GM20431 (cell line): ENCODE data around the gene XXYLT1.

ENCODE experiments used
- in situ Hi-C: fragments of 300-500 bp; cut with MseI, MboI; formaldehyde crosslinking; loops from one replicate; pipeline ENCODE4 v1.15.0; 2020; ENCODE audit warnings: low sequenced_read_pairs; ENCODE audit not compliant: unreplicated experiment

The XXYLT1 gene

DNA sequence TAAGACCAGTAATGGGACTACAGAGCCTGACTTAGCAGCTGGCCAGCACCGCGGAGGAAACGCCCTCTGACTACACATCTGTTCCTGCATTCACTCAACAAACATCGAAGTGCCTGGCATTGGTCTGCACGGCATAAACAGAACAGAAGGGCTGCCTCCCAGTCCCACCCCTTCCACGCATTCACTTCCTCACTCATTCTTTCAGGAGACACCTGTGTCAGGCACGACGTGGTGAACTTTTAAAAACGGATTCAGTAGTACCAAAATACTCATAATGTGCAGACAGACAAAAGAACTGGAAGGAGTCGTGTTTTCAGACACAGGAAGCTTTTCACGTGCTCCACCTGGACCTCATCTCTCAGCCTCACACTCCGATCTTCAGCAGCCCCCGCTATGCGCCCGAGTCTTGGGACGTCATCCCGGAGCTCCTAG lies 123.3 kb downstream of the XXYLT1 start:
- in situ Hi-C loops: no loop called here

DNA sequence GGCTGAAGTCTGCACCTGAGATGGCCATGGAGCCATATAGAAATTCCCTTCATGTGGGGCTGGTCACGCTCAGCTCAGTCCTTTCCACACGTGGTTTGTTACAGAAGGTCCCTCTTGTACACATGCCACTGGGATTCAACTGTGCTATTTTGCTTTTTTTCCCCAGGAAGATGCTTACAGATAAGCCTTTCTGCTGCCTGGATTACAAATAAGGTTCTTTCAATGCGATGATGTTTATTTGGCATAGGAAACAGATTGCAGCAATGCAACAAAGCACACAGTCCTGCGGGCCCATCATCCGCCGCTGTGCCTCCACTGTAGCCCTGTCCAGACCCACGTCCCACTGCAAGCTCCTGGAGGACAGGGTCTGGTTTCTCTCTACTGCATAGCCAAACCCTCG lies 124.8 kb downstream of the XXYLT1 start:
- in situ Hi-C loops: no loop called here

DNA sequence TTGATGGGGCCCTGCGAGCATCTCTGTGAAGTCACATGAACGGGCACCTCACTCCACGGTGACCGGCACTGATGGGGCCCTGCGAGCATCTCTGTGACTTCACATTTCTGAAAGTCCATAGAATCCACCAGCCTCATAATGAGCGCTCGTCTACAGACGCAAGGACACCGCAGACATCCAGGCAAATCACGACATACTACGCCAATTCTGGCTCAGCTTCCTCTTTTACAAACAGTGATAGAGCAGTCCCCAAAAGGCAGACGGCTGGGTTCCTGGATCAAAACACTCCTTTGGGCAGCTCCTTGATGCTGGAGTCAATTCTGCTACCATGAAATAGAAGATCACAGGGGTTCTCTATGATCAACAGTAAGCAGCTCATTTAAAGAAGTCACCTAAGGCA lies 125.4 kb downstream of the XXYLT1 start:
- in situ Hi-C loops: no loop called here

DNA sequence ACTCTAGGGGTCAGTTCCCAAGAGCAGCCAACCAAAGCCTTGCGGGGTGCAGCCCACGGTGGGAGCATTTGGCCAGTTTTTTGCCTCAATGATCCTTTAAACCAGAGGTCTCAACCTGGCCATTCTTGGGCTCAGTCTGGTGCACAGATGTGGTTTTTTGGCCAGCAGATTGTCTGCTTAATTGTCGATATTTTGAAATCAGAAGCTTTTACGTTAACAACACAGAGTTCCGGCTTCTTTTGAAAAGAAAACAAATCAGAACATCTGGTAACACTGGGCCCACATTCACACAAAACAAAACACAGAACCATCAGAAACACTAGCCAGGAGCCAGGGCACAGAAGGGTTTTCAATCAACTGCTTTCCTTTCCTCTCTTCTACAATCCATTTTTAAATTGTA lies 127.7 kb downstream of the XXYLT1 start:
- in situ Hi-C loops: no loop called here

DNA sequence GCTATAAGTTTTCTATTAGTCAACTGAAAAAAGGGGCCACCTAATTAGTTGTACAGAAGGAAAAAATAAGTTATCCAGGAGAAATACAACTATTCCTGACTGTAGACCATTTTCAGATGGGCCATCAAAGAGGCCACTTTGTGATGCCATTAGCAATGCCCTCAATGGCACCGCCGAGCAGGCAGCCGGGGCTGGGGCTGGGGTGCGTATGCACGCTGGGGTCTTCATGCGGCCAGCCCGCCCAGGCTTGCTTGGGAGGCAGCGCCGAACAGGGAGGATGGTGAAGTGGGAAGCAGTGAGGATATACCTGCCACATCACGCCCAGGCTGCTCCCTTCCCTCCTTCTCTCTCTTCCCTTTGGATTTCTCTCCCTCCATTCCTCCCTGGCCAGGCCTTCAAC lies 128.4 kb downstream of the XXYLT1 start:
- in situ Hi-C loops: no loop called here

DNA sequence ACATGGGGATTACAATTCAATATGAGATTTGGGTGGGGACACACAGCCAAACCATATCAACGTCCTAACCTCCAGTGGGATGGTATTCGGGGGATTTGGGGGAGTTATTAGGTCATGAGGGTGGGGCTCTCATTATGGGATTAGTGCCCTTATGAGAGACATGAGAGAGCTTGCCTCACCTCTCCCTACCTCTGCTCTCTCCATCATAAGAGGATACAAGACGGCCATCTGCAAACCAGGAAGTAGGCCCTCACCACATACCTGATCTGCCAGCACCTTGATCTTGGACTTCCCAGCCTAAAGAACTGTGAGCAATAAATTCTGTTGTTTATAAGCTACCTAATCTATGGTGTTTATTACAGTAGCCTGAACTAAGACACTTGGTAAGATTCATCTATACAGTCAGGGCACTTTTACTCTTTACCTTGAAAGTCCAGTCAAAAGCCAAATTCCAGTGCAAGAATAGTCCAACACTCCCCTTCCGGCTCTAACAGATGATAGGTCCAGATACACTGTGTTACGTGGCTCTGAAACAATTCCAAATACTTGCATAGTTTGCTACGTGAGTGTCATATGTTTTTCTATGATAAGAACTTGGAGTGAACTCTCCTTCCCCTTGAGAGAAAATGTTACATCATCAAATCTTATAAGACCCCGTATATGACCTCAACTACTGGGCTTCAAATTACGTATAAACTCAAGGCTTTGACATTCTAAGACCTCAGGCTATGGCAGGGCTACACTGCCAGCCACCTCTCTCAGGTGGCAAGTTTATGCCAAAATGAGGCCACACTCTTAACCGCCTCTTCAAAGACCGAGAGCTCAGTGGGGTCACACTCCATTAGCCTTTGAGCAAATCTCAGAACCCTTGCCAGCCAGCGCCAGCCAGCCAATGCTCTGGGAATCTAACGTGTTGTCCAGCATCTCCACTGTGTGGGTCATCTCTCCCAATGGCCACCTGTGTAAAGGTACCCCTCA lies 129.9 kb downstream of the XXYLT1 start:
- in situ Hi-C loops: no loop called here

DNA sequence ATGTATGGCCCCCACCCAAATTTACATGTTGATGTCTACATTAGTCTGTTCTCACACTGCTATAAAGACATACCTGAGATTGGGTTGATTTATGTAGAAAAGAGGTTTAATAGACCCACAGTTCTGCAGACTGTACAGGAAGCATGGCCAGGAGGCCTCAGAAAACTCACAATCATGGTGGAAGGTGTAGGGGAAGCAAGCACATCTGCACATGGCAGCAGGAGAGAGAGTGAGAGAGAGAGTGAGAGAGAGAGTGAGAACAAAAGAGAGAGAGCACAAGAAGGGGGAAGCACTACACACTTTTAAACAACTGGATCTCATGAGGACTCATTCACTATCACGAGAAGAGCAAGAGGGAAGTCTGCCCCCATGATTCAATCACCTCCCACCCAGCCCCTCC lies 130.5 kb downstream of the XXYLT1 start:
- in situ Hi-C loops: no loop called here

DNA sequence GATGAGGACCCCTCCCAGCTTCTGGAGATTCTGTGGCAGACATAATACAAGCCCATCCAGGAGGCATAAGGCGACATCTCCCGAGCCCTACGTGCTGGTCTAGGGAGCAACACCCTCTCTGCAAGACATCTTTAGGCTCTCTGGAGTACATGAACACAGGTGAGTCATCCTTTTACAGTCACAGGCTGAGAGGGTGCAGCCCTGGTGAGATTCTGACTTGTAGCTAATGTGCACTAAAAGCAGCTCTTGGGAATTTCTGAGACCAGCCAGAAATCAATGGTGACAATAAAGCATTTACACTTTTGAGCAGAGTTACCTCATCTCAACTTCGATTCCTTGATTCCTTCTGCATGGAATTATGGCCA lies 131.1 kb downstream of the XXYLT1 start:
- in situ Hi-C loops: no loop called here

DNA sequence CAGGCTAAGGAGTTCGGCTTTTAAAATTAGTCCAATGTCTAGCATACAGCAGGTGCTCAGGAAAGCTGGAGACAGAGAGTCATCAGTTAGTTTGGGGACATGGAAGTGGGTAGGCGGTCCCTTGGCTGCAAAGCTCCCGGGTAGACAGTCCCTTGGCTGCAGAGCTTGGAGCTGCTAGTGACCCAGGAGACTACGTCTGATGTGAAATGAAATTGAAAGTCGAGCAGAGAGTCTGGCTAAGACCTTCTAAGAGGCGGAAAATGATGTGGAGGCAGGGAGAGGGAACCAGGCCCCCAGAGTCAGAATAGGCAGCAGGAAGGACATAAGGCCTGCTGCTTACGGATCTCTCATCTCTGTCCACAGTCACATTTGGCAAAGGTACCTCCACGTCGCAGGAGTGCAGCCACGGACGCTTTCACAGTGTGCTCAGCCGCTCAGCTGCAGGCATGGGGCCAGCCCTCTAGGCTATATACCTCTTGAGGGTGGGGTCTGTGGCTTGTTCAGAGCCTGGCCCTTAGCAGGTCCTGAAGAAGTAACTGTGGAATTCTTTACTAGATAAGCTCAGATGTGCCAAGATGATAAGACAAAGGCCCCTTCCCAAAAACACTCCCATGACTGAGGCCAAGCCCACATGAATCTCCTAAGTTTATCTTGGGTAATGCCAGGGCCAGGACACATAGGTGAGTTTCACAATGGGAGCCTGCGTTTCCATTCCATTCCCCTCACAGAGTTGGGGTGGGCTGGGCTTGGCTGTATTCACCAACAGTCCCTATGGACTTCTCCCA lies 131.7 kb downstream of the XXYLT1 start:
- in situ Hi-C loops: no loop called here

DNA sequence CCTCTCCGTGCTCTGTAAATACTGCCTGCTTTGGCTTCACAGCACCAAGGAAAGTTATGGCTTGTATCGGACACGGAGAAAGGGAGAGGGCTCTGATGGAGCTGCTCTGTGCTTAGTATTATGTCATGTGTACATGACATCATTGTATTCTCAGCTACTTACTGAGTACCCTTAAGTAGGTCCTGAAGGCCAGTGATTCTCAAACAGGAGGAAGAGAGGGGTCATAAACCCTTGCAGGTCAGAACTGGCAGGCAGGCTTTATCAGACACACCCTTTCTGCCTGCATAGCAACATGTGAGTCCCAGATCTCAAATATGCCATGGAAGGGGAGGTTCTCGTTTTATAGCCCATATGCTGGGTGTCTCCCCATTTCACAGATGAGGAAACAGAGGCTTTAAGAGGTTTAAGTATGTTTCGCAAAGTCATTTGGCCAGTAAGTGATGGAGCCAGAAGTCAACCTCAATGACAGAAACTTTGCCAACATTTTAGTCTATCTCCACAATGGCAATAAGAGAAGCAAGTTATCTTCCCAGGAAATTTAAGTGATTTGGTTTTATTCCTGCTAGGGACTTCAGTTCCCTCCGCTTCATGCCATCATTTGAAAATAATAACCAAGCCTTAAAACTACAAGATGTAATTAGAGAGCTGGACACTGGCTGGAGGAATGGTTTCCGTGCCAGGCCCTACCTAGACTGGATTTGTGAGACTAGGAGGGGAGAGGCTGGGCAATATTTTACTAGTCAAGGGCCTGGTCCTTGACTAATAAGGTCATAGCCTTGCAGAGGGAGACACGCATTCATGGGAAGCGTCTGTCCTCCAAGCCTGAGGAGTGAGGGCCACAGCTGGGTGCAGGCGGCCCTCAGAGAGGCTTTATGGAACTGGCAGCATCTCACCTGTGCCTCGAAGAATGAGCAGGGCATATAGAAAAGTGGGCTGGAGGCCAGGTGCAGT lies 133.0 kb downstream of the XXYLT1 start:
- in situ Hi-C loops: no loop called here

DNA sequence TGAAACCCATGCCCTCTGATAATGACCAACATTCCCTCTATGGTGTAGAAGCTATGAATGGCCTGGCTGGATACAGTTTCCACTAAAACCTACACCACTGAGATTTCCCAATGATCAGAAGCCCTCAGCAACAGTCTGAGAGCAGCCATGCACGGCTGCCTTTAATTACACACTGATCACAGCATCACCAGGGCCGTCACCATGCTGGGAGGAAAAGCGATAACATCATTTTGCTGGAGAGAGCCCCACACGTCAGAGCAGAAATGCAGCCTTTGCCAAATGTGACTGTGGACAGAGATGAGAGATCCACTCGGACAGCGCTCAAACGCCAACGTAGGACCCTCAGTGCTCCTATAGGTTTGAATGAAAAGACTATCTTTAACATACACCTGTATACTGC lies 135.0 kb downstream of the XXYLT1 start:
- in situ Hi-C loops: no loop called here

DNA sequence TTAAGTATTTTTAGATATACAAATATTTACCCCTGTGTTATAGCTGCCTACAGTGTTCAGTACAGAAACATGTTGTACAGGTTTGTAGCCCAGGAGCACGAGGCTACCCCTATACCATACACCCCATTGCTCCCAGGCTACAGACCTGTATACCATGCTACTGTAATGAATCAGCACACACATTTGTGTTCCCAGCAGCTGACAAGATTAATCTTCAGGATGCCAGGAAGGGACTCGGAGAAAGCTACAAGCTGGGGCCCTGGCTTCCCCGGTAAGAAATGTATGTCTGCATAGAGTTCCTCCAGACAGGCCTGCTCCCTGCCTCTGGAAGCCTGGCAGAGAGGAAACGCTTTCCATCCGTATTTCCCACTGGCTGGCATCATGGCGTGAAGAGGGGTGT lies 136.5 kb downstream of the XXYLT1 start:
- in situ Hi-C loops: no loop called here

DNA sequence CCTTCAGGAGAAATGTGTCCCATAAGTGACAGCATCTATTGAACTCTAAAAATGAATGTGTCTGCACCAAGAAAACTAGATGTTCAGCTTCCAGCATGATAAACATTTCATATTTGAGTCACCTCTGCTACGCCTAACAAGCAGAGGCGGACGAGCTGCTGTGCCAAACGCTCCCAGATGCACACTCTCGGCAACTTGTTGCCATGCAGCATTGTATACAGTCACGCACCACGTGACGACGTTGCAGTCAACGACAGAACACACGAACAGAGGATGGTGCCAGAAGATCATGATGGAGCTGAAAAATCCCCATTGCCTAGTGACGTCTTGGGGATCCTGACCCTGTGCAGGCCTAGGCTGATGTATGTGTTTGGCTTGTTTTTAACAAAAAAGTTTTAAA lies 137.5 kb downstream of the XXYLT1 start:
- in situ Hi-C loops: no loop called here

DNA sequence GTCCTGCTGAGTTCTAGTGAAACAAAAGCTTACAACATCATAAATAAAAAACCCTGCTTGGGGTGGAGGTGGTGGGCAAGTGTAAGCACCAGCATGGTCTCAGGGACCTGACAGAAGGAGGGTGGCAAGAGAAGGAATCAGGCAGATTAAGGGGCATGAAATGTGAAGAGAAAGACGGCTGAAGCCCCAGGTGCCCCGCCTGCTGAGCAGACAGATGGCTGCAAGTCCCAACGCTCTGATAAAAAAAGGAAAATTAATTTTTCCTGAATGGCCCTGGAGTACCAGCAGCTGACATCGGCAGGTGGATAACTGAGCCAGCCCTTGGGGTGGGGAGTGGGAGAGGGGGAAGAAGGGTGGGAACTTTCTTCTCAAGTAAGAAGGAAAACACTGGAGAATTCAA lies 137.9 kb downstream of the XXYLT1 start:
- in situ Hi-C loops: no loop called here

DNA sequence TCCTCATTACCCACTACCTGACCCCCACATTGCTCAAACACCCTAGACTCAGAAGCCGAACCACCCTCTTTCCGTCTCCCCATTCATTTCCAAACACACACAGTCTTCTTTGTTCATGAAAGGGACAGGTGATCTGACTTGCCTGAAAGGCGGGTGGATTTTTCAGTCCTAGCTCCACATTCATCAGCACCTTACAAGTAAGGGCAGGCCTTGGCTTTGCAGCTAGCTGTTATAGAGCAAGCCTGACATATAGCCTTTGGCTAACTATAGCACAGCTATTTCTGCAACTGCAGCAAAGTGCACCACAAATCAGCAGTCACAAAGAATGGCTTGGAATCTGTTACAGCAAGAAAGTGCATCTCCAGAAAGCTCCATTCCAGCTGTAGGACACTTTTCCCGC lies 139.8 kb downstream of the XXYLT1 start:
- in situ Hi-C loops: no loop called here

DNA sequence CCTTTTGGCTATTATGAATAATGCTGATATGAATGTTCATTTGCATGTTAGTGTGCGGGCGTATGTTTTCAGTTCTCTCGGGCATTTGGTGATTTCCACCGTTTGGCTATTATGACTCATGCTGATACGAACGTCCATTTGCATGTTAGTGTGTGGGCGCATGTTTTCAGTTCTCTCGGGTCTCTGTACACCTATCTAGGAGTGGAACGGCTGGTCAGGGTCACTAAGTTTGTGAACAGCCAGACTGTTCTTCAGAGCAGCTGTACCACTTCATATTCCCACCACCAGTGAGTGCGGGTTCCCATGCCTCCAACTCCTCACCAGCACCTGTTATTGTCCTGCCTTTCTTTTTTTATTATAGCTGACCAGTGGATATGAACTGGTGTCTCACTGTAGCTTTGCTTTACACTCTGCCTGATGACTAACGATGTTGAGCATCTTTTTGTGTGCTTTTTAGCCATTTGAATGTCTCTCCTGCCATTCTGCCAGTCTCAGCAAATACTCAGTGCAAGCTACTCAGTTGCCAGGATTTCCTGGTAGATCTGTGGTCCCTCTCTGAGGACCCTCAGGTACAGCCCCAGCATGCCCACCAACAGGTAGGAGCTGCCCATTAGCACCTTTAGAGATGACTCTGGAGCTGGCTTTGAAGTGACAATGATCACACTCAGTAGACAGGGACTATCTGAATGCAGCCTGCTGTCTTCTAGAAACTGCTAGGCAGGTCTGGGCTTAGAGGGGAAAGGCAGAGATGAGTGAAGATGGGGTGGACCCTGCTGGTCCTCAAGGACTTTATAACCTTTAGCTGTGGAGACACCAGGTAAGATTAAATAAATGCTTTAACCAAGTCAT lies 141.1 kb downstream of the XXYLT1 start:
- in situ Hi-C loops: no loop called here

DNA sequence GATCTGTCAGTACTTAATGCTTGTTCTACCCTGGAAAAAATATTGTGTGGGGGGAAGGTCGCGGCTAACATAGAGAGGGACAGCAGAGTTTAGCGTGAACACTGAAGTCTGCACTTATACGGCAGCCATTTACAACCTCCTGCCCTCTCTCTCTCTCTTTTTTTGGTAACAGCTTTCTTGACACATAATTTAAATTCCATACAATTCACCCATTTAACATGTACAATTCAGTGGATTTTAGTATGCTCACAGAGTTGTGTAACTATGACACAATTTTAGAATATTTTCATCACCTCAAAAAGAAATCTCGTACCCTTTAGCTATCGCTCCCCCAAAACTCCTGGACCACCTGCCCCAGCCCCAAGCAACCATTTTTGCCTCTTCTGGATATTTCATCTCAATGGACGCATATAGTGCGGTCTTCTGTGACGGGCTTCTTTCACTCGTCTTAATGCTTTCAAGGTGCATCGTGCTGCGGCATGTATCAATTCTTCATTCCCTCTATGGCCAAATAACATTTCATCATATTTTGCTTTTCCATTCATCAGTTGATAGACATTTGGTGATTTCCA lies 141.8 kb downstream of the XXYLT1 start:
- in situ Hi-C loops: no loop called here

DNA sequence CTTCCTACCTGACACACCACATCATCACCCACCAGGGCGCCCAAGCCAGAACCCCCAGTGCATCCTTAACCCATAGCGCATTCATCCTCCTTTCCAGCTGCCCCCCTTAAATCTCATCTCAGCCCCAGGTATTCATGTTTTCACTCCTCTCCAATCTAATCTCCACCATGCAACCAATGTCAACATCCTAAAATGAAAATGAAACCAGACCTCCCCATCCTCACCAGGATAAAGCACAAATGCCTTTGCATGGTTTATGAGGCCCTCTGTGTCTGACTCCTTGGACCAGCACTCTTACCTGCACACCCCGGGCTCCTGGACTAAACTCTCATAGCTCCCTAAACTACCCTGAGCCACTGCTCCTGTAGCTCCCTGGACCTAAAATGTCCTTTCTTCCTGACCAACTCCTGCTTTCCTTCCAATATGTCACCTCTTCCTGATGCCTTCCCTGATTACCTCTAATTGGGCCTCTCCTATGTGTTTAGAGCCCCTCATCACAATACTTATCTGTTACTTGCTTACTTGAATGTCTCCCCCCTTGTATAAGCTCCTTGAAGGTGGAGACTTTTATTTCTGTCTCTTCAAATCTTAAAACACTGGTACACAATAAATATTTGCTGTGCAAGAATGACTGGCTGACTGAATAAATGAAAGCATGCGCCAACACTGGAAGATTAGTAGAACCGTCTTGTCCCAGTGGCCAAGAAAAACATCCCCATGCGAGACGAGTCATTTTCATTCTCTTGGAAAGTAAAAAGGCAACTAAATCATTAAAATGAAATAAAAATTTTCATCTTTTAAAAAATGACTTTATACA lies 142.5 kb downstream of the XXYLT1 start:
- in situ Hi-C loops: no loop called here
